Heart right ventricle (tissue), 16 donors: Measurements from ENCODE around the gene ATF3. TPM values are rescaled to one million over a fixed set of nuclear protein-coding genes. Genes with fewer than 3 reads are reported as not detected.

Source experiments
- ATAC-seq, 8 donors: fragments of 200-7000 bp; cut with Tn5 transposase; one replicate each; pipeline ENCODE4 v1.9.1; 2020; ENCODE audit warnings: mild to moderate bottlenecking in 8 of 8, moderate library complexity in 8 of 8, moderate number of reproducible peaks in 1 of 8
- DNase-seq, 2 donors: peaks; one replicate each; pipeline ENCODE4 v3.0.0-alpha.2; 2020
- H3K27ac ChIP-seq, 10 donors: fragments of 200-600 bp; sonication (generic) in 2 of 10; one replicate each; pipeline versions ENCODE4 v1.5.0 to v1.8.0; 2020 to 2022; ENCODE audit warnings: mild to moderate bottlenecking in 3 of 10
- H3K27me3 ChIP-seq, 7 donors: fragments of 200-600 bp; one replicate each; pipeline ENCODE4 v1.8.0; 2021 to 2022; ENCODE audit warnings: mild to moderate bottlenecking in 2 of 7
- H3K36me3 ChIP-seq, 9 donors: fragments of 200-600 bp; sonication (generic) in 1 of 9; one replicate each; pipeline versions ENCODE4 v1.5.0 to v1.8.0; 2020 to 2022; ENCODE audit warnings: mild to moderate bottlenecking in 2 of 9
- H3K4me1 ChIP-seq, 9 donors: fragments of 200-600 bp; sonication (generic) in 1 of 9; one replicate each; pipeline versions ENCODE4 v1.5.0 to v1.8.0; 2020 to 2022; ENCODE audit warnings: mild to moderate bottlenecking in 4 of 9
- H3K4me3 ChIP-seq, 10 donors: fragments of 200-600 bp; sonication (generic) in 2 of 10; one replicate each; pipeline versions ENCODE4 v1.5.0 to v1.8.0; 2020 to 2022; ENCODE audit warnings: mild to moderate bottlenecking in 7 of 10, moderate library complexity in 2 of 10
- H3K9me3 ChIP-seq, 11 donors: fragments of 200-600 bp in 10 of 11; sonication (generic) in 2 of 11; one replicate each; pipeline versions ENCODE4 v1.5.0 to v1.8.0; 2013 to 2022; ENCODE audit warnings: mild to moderate bottlenecking in 2 of 11, control low read depth in 1 of 11, moderate library complexity in 1 of 11
- WGBS, 2 donors: extraction: QIAGEN DNeasy Blood & Tissue Kit; methylation state at CpG; one replicate each; pipeline ENCODE4 v1.1.7; 2013; ENCODE audit warnings: inconsistent platforms in 1 of 2; 5-methylcytosine and 5-hydroxymethylcytosine counted together
- intact Hi-C, 10 donors: fragments of 100-400 bp; cut with DNase I; formaldehyde crosslinking; loops; one replicate each; pipeline versions ENCODE4 v1.11.1 to v1.14.2; 2022
- polyA plus RNA-seq, 2 donors: library from polyadenylated mRNA; stranded (reverse); fragments of 200-250 nt; gene quantifications; one replicate each; pipeline ENCODE4 v1.2.3, GENCODE V29; 2013
- total RNA-seq, 10 donors: library from RNA; stranded (reverse); fragmentation: NEBNext Ultra II Directional in 3 of 10; extraction: Animal tissue kit (Norgen Biotek cat#: 25700) in 3 of 10; gene quantifications; one replicate each; pipeline versions ENCODE4 v1.2.1 to v1.2.4, GENCODE V29; 2021 to 2023
- TF ChIP-seq, protein P1 (sequence below), 9 donors: fragments of 200-600 bp; sonication (generic) in 2 of 9; IDR thresholded peaks; one replicate each; pipeline versions ENCODE4 v1.5.0 to v1.8.0; 2021 to 2022; ENCODE audit warnings: antibody characterized with exemption in 9 of 9, mild to moderate bottlenecking in 5 of 9, moderate library complexity in 1 of 9
- donor health status: Arrhythmogenic right ventricular cardiomyopathy.
- donor health status: ischemic (EF 13 %, LVEDD 7.1; RV severe dilation, severe dysfunction).
- donor health status: healthy with polysubstance abuse.
- donor health status: DM: no; HTN: yes; CAD: no.
- donor health status: DM: no; HTN: no; CAD: no.
- donor health status: ischemic (EF 25% LVEDD 6.9; RV normal size, moderate dysfunction).
- donor health status: ischemic (EF 25% LVEDD 5.7; RV mildly dilated, moderate dysfunction).
- donor health status: healthy.
- donor health status: DM: yes; HTN: yes; CAD: no.
- donor health status: Ischemic cardiomyopathy.
- donor health status: ischemic (EF 35%, LVEDD 5.7; RV mildly dilated, moderate dysfunction).
- donor health status: nonischemic (EF 11% LVEDD 7.7; RV severe dilation, severe dysfunction).
- donor health status: DM: yes; HTN: yes; CAD: no.
- donor health status: PGD.
- donor health status: ischemic (EF 29% LVEDD 5.4; RV normal size, mild dysfunction).
- donor health status: nonischemic (EF 23%, LVEDD 6.1; RV moderate dilation, normal function).

The ATF3 gene
- total and polyA plus RNA-seq, 12 donors: 8.4 to 684 (median 25.9) TPM

DNA sequence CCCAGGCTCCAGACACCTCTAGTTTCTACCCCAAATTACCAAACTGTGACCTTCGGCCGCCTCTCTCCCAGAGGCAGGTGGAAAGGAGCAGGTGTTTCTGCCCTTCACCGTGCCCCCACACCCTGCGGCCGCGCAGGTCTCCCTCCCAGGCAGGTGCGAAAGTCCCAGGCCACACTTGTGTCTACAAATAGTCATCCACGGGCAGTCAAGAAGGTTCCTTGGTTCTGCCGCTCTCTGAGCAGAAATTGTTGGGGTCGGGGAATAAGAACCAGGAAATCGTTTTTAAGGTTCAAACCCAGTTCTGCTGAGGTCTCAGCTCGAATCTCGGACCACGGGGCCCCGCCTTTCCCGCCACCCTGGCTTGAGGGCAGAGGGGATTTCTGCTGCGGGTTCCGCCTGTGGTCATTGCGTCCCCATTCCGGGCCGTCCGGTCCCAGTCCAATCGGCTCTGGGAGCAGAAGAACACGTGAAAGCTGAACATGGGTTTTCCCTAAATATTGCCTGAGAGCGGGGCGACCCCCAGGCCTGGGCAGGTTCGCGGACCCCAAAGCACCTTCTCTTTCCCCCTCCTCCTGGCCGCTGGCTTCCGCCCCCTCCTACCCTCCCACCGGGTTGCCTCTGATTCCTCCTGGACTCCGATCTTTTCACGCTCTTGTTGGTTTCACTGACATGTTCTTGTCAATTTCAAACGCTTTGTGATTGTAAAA is 1.2 kb upstream of the ATF3 start:
- ATAC-seq (peak in 3 of 8 donors; percentile 10 to 14 (median 13)), DNase-seq (peak; percentile 30 to 35)
- 1% methylated on average over 34 of the region's 34 CpGs for WGBS, 2 donors
- peaks cover 11 to 52% (median 43%) of the 10 kb centered on the region in 9 donors for H3K4me1 ChIP-seq
- peak overlapping the region; percentile 70 to 100 (median 97) for H3K27ac ChIP-seq
- TF ChIP-seq, protein P1, sequence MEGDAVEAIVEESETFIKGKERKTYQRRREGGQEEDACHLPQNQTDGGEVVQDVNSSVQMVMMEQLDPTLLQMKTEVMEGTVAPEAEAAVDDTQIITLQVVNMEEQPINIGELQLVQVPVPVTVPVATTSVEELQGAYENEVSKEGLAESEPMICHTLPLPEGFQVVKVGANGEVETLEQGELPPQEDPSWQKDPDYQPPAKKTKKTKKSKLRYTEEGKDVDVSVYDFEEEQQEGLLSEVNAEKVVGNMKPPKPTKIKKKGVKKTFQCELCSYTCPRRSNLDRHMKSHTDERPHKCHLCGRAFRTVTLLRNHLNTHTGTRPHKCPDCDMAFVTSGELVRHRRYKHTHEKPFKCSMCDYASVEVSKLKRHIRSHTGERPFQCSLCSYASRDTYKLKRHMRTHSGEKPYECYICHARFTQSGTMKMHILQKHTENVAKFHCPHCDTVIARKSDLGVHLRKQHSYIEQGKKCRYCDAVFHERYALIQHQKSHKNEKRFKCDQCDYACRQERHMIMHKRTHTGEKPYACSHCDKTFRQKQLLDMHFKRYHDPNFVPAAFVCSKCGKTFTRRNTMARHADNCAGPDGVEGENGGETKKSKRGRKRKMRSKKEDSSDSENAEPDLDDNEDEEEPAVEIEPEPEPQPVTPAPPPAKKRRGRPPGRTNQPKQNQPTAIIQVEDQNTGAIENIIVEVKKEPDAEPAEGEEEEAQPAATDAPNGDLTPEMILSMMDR (IDR thresholded peaks at IDR 0.05): no peak
- intact Hi-C loops: loop anchor here in 6 of 10 donors (2.0 to 5.0 kb wide), 3 partner anchors 41 to 130 kb away; no protein-coding TSS in a partner anchor
- no peaks in the 10 kb centered on the region for H3K36me3 ChIP-seq
- peaks cover 0 to 76% (median 2%) of the 10 kb centered on the region in 7 donors for H3K27me3 ChIP-seq
- H3K9me3 ChIP-seq: no peaks in the 10 kb centered on the region
- peak overlapping the region; percentile 37 to 95 (median 80) for H3K4me3 ChIP-seq

DNA sequence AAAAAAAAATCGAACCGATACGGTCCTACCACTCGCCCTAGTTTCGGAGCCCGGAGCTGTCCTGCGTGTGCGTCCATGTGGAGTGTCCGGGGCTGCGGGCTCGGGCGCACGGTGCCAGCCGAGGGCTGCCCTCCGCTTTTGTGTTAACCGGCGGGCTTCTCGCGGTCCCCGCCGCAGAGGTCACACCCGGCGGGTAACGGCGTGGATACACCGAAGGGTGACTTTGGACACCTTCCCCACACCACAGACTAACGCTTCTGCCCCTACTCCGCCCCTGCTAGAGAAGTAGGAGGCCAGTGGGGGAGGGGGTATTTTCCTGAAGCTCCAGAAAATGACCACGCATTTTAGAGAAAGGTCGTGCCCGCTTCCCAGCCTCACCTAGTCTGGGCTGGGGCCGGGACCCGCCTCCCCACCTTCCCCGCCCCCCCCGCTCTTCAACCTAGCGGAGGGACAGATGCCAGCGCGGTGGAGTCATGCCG is 609 bp upstream of the ATF3 start:
- Histone ChIP-seq H3K27me3 (peaks cover 0 to 70% (median 0%) of the 10 kb centered on the region in 7 donors), H3K36me3 (no peaks in the 10 kb centered on the region), H3K4me3 (peak overlapping the region; percentile 37 to 95 (median 80)), H3K9me3 (no peaks in the 10 kb centered on the region), H3K27ac (peak overlapping the region; percentile 70 to 100 (median 97)), H3K4me1 (peaks cover 11 to 58% (median 43%) of the 10 kb centered on the region in 9 donors)
- intact Hi-C loops: loop anchor here in 7 of 10 donors (1.0 to 5.0 kb wide), 9 partner anchors 41 to 131 kb away; no protein-coding TSS in a partner anchor
- TF ChIP-seq, protein P1 (IDR thresholded peaks at IDR 0.05): no peak
- DNase-seq (peak in 1 of 2 donors; percentile 42), ATAC-seq (peak; percentile 3 to 36 (median 18))
- 0% methylated on average over 39 of the region's 39 CpGs for WGBS, 2 donors

DNA sequence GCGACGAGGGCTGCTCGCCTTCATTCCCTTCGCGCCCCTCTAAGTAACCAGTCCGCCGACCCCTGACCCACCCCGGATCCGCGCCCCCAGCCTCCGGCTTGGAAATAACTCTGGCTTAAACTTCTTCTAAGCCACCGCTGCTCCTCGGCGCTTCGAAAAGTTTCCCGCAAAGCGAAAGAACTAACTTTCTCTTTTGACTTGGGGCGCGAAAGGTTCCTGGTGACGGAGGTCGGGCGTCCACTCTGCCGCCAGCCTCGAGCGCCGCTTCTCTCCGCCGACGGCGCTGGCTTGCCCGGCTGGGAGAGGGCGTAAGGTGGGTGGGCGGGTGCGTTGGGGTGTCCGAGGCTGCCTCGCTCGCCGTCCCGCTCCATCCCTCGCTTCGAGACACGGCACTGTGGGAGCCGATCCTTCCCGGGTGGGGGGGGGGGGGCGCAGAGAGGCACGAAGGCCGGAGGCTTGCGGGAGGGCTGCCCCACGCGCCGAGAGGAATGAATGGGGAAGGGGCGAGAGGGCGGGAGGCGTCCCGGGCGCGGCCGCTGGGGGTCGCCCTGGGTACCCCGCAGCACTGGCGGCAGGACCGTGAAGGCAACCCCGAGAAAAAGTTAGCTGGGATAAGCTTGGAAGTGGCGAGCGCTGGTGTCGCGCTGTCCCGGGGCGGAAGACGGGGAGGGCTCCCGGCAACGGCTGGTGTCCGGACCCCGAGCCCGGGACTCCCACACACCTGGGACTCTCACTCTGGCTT is 569 bp downstream of the ATF3 start:
- intact Hi-C loops: loop anchor here in 7 of 10 donors (1.0 to 5.0 kb wide), 8 partner anchors 47 to 132 kb away; no protein-coding TSS in a partner anchor
- Histone ChIP-seq H3K4me1 (peaks cover 11 to 67% (median 43%) of the 10 kb centered on the region in 9 donors), H3K4me3 (peak overlapping the region; percentile 63 to 95 (median 82)), H3K27me3 (peaks cover 0 to 58% (median 0%) of the 10 kb centered on the region in 7 donors), H3K9me3 (no peaks in the 10 kb centered on the region), H3K36me3 (no peaks in the 10 kb centered on the region), H3K27ac (peak overlapping the region; percentile 87 to 100 (median 98))
- WGBS, 2 donors: 0 to 1% methylated on average over 62 to 75 of the region's 75 CpGs
- peak; percentile 10 to 43 (median 24) for ATAC-seq
- DNase-seq: peak; percentile 48 to 60
- TF ChIP-seq, protein P1 (IDR thresholded peaks at IDR 0.05): peak; percentile 18 to 74 (median 62)
